ENCODE data around the gene CDC73. TPM values are rescaled to one million over a fixed set of nuclear protein-coding genes. Genes with fewer than 3 reads are reported as not detected.
"Not testable (repeated sequence)": the region's sequence is repeated elsewhere in the genome, so short reads cannot be mapped to it uniquely, and the experiment has no call there.

The CDC73 gene
- polyA plus RNA-seq, 1 donor: 26.2 TPM

- no peak for DNase-seq (ENCODE audit: low read depth)
Measured at GRCh38 chr1:193285641-193286040, 163.8 kb downstream of the CDC73 start.

- not testable (repeated sequence) for DNase-seq (ENCODE audit: low read depth)
Measured at GRCh38 chr1:193288548-193289080, 166.8 kb downstream of the CDC73 start.

GRCh38 chr1:193293726-193294125, 171.9 kb downstream of the CDC73 start:
- no peak for DNase-seq (ENCODE audit: low read depth)

- no peak for DNase-seq (ENCODE audit: low read depth)
Measured at GRCh38 chr1:193299038-193299437, 177.2 kb downstream of the CDC73 start.

GRCh38 chr1:193301746-193302145, 179.9 kb downstream of the CDC73 start:
- DNase-seq (ENCODE audit: low read depth): no peak

- no peak for DNase-seq (ENCODE audit: low read depth)
Measured at GRCh38 chr1:193303849-193304248, 182.0 kb downstream of the CDC73 start.

Other genes with a start within 250 kb of the CDC73 start
- gene UCHL5, start 62.7 kb upstream of the CDC73 start, polyA plus RNA-seq (ENCODE audit: insufficient read length): 36.3 TPM
- 28.8 TPM for gene RO60, start 62.4 kb upstream of the CDC73 start, polyA plus RNA-seq (ENCODE audit: insufficient read length)
- 15.5 TPM for gene GLRX2, start 16.6 kb upstream of the CDC73 start, polyA plus RNA-seq (ENCODE audit: insufficient read length)
- 7.9 TPM for gene B3GALT2, start 64.6 kb downstream of the CDC73 start, polyA plus RNA-seq (ENCODE audit: insufficient read length)